ENCODE data around the gene YPEL1. TPM values are rescaled to one million over a fixed set of nuclear protein-coding genes. Genes with fewer than 3 reads are reported as not detected.

Gene YPEL1
- total and polyA plus RNA-seq, 8 donors: 2.4 to 20.9 (median 18.3) TPM

- Histone ChIP-seq H3K27ac (no peak overlapping the region), H3K4me1 (no peaks in the 10 kb centered on the region), H3K27me3 (no peaks in the 10 kb centered on the region), H3K4me3 (no peak overlapping the region), H3K9me3 (no peaks in the 10 kb centered on the region), H3K36me3 (peaks cover 0 to 81% of the 10 kb centered on the region in 2 donors)
- no peak for ATAC-seq
- intact Hi-C loops (cut with DNase I): no loop called here
- no peak for TF ChIP-seq CTCF (IDR thresholded peaks at IDR 0.05)
- no peak for DNase-seq
These were observed 60.9 kb downstream of the YPEL1 start for GRCh38 chr22:21674638-21675245.

GRCh38 chr22:21673534-21674321 is 61.9 kb downstream of the YPEL1 start:
- H3K27ac ChIP-seq: no peak overlapping the region
- TF ChIP-seq CTCF (IDR thresholded peaks at IDR 0.05): no peak
- H3K36me3 ChIP-seq: peaks cover 0 to 86% of the 10 kb centered on the region in 2 donors
- H3K4me1 ChIP-seq: no peaks in the 10 kb centered on the region
- ATAC-seq (no peak), DNase-seq (peak in 1 of 4 donors; percentile 64)
- H3K9me3 ChIP-seq: no peaks in the 10 kb centered on the region
- H3K4me3 ChIP-seq: no peak overlapping the region
- H3K27me3 ChIP-seq: no peaks in the 10 kb centered on the region
- intact Hi-C loops (cut with DNase I): no loop called here

GRCh38 chr22:21672107-21672629 is 63.4 kb downstream of the YPEL1 start:
- no peak for ATAC-seq
- no peak for DNase-seq
- Histone ChIP-seq H3K27ac (no peak overlapping the region), H3K36me3 (peaks cover 0 to 72% of the 10 kb centered on the region in 2 donors), H3K4me3 (no peak overlapping the region), H3K27me3 (no peaks in the 10 kb centered on the region), H3K4me1 (peaks cover 0 to 10% of the 10 kb centered on the region in 2 donors), H3K9me3 (no peaks in the 10 kb centered on the region)
- TF ChIP-seq CTCF (IDR thresholded peaks at IDR 0.05): no peak
- intact Hi-C loops (cut with DNase I): no loop called here

- intact Hi-C loops (cut with DNase I): no loop called here
- DNase-seq (no peak), ATAC-seq (no peak)
- no peak overlapping the region for H3K27ac ChIP-seq
- H3K36me3 ChIP-seq: peaks cover 0 to 47% of the 10 kb centered on the region in 2 donors
- no peak overlapping the region for H3K4me3 ChIP-seq
- no peaks in the 10 kb centered on the region for H3K9me3 ChIP-seq
- H3K4me1 ChIP-seq: peaks cover 0 to 21% of the 10 kb centered on the region in 2 donors
- no peaks in the 10 kb centered on the region for H3K27me3 ChIP-seq
- no peak for TF ChIP-seq CTCF (IDR thresholded peaks at IDR 0.05)
These were observed 66.6 kb downstream of the YPEL1 start for GRCh38 chr22:21669026-21669425.

GRCh38 chr22:21666786-21667185 is 68.8 kb downstream of the YPEL1 start:
- DNase-seq: no peak
- no peaks in the 10 kb centered on the region for H3K27me3 ChIP-seq
- peaks cover 0 to 25% of the 10 kb centered on the region in 2 donors for H3K36me3 ChIP-seq
- H3K4me1 ChIP-seq: peaks cover 0 to 21% of the 10 kb centered on the region in 2 donors
- no peaks in the 10 kb centered on the region for H3K9me3 ChIP-seq
- intact Hi-C loops (cut with DNase I): no loop called here
- peak overlapping the region; percentile 77 to 84 for H3K4me3 ChIP-seq
- peak overlapping the region; percentile 90 to 97 for H3K27ac ChIP-seq
- TF ChIP-seq CTCF (IDR thresholded peaks at IDR 0.05): no peak
- ATAC-seq: no peak

Measured in left lung (tissue), 10 donors.